CD8-positive, alpha-beta memory T cell (primary cell): ENCODE measurements around the gene PRAMEF12. TPM values are rescaled to one million over a fixed set of nuclear protein-coding genes. Genes with fewer than 3 reads are reported as not detected.

ENCODE experiments used
- CTCF ChIA-PET: fragments of 350-600 bp; sonication (Branson Sonifier 250); formaldehyde crosslinking; loops from one replicate; lab custom pipeline; 2021; ENCODE audit warnings: antibody characterized with exemption; lab: Charles Lee
- POLR2A ChIA-PET: fragments of 350-600 bp; sonication (Branson Sonifier 250); formaldehyde crosslinking; loops from one replicate; lab custom pipeline; 2021; ENCODE audit warnings: antibody characterized with exemption; lab: Charles Lee
- DNase-seq, 5 donors: peaks; one replicate each; pipeline versions ENCODE4 v3.0.0 to v3.0.0-alpha.2; 2020 to 2022; ENCODE audit warnings: mixed read lengths in 1 of 5
- H3K27ac ChIP-seq: one replicate; pipeline ENCODE4 v1.7.0; 2013; ENCODE audit warnings: low read depth, mild to moderate bottlenecking, low read length, moderate library complexity
- H3K27me3 ChIP-seq: 2 replicates; pipeline ENCODE4 v1.7.0; 2013; ENCODE audit warnings: low read length, mild to moderate bottlenecking; ENCODE audit not compliant: insufficient read depth, poor library complexity, severe bottlenecking
- H3K36me3 ChIP-seq: 2 replicates; pipeline ENCODE4 v1.7.0; 2013; ENCODE audit warnings: mild to moderate bottlenecking, low read length, moderate library complexity; ENCODE audit not compliant: insufficient read depth
- H3K4me1 ChIP-seq: 2 replicates; pipeline ENCODE4 v1.7.0; 2013; ENCODE audit warnings: mild to moderate bottlenecking, low read length, moderate library complexity; ENCODE audit not compliant: insufficient read depth
- H3K4me3 ChIP-seq: 2 replicates; pipeline ENCODE4 v1.7.0; 2013; ENCODE audit warnings: mild to moderate bottlenecking, low read length
- H3K9me3 ChIP-seq: 2 replicates; pipeline ENCODE4 v1.7.0; 2013; ENCODE audit warnings: mild to moderate bottlenecking, low read length
- H3K27ac Mint-ChIP-seq, 8 donors: one replicate each; pipeline ENCODE4 v1.8.0; 2020 to 2021; ENCODE audit warnings: mixed read lengths in 8 of 8, mild to moderate bottlenecking in 6 of 8, inconsistent platforms in 3 of 8, moderate library complexity in 3 of 8
- H3K27me3 Mint-ChIP-seq, 2 donors: one replicate each; pipeline ENCODE4 v1.8.0; 2020 to 2021; ENCODE audit warnings: mixed read lengths in 2 of 2, mild to moderate bottlenecking in 1 of 2, moderate library complexity in 1 of 2
- H3K36me3 Mint-ChIP-seq, 3 donors: one replicate each; pipeline ENCODE4 v1.8.0; 2020 to 2021; ENCODE audit warnings: mixed read lengths in 3 of 3, inconsistent platforms in 1 of 3, mild to moderate bottlenecking in 1 of 3
- H3K4me1 Mint-ChIP-seq, 3 donors: one replicate each; pipeline ENCODE4 v1.8.0; 2020 to 2021; ENCODE audit warnings: mixed read lengths in 3 of 3, inconsistent platforms in 1 of 3, mild to moderate bottlenecking in 1 of 3
- H3K4me3 Mint-ChIP-seq, 7 donors: one replicate each; pipeline ENCODE4 v1.8.0; 2020 to 2021; ENCODE audit warnings: mixed read lengths in 7 of 7, mild to moderate bottlenecking in 6 of 7, moderate library complexity in 4 of 7, inconsistent platforms in 2 of 7
- H3K9me3 Mint-ChIP-seq, 5 donors: one replicate each; pipeline ENCODE4 v1.8.0; 2020 to 2022; ENCODE audit warnings: mixed read lengths in 5 of 5, mild to moderate bottlenecking in 3 of 5, moderate library complexity in 2 of 5, inconsistent platforms in 1 of 5
- polyA plus RNA-seq: library from polyadenylated mRNA; unstranded; fragments of 300-500 nt; fragmentation: Illumina TruSeq; gene quantifications from one replicate; pipeline ENCODE4 v1.2.3, GENCODE V29; 2021
- total RNA-seq, 2 experiments: library from RNA; stranded (reverse); gene quantifications; one replicate each; pipeline ENCODE4 v1.2.3, GENCODE V29; 2021

PRAMEF12 gene
- total and polyA plus RNA-seq, 3 experiments from 2014 or later, result not detected

- H3K4me1 Mint-ChIP-seq, result no peaks in the 10 kb centered on the region
- H3K36me3 Mint-ChIP-seq, result peaks cover 1 to 9% (median 2%) of the 10 kb centered on the region in 3 donors
- H3K4me1 ChIP-seq, result no peaks in the 10 kb centered on the region
- no peak for DNase-seq
- peaks cover 24 to 68% of the 10 kb centered on the region in 2 donors for H3K27me3 Mint-ChIP-seq
- no peak overlapping the region for H3K4me3 ChIP-seq
- peaks cover 11% of the 10 kb centered on the region for H3K9me3 ChIP-seq
- H3K27ac Mint-ChIP-seq, result no peak overlapping the region
- no peaks in the 10 kb centered on the region for H3K36me3 ChIP-seq
- ChIA-PET POLR2A (no interaction called here), CTCF (no interaction called here)
- no peaks in the 10 kb centered on the region for H3K27me3 ChIP-seq
- H3K9me3 Mint-ChIP-seq, result peaks cover 16 to 39% (median 32%) of the 10 kb centered on the region in 5 donors
- H3K27ac ChIP-seq, result no peak overlapping the region
- H3K4me3 Mint-ChIP-seq, result no peak overlapping the region
Measured at GRCh38 chr1:12745126-12745991, 28.2 kb upstream of the PRAMEF12 start.

- H3K4me3 ChIP-seq, result no peak within 1 kb of the TSS
- ChIA-PET POLR2A (no interaction called here), CTCF (no interaction called here)
- no peaks in the 10 kb centered on the region for H3K27me3 ChIP-seq
- no peak for DNase-seq
- peaks cover 1 to 9% (median 2%) of the 10 kb centered on the region in 3 donors for H3K36me3 Mint-ChIP-seq
- no peak within 1 kb of the TSS for H3K27ac Mint-ChIP-seq
- no peak within 1 kb of the TSS for H3K4me3 Mint-ChIP-seq
- peaks cover 25 to 74% of the 10 kb centered on the region in 2 donors for H3K27me3 Mint-ChIP-seq
- peaks cover 11% of the 10 kb centered on the region for H3K9me3 ChIP-seq
- H3K36me3 ChIP-seq, result no peaks in the 10 kb centered on the region
- no peaks in the 10 kb centered on the region for H3K4me1 ChIP-seq
- no peaks in the 10 kb centered on the region for H3K4me1 Mint-ChIP-seq
- H3K9me3 Mint-ChIP-seq, result peaks cover 18 to 42% (median 36%) of the 10 kb centered on the region in 5 donors
- H3K27ac ChIP-seq, result no peak within 1 kb of the TSS
Measured at GRCh38 chr1:12745992-12746323, 27.6 kb upstream of the PRAMEF12 start, which contains the start of gene CFAP107. TSS of gene CFAP107 (plus strand) at chr1:12746200. CDS start at chr1:12746431, 231 bp downstream.

- H3K27ac ChIP-seq, result no peak overlapping the region
- Mint-ChIP-seq H3K27me3 (peaks cover 26 to 55% of the 10 kb centered on the region in 2 donors), H3K4me1 (no peaks in the 10 kb centered on the region), H3K36me3 (peaks cover 1 to 9% (median 2%) of the 10 kb centered on the region in 3 donors), H3K27ac (no peak overlapping the region), H3K4me3 (no peak overlapping the region), H3K9me3 (peaks cover 18 to 43% (median 36%) of the 10 kb centered on the region in 5 donors)
- CTCF ChIA-PET, result no interaction called here
- H3K4me1 ChIP-seq, result no peaks in the 10 kb centered on the region
- no peak for DNase-seq
- no peak overlapping the region for H3K4me3 ChIP-seq
- no peaks in the 10 kb centered on the region for H3K27me3 ChIP-seq
- peaks cover 11% of the 10 kb centered on the region for H3K9me3 ChIP-seq
- POLR2A ChIA-PET, result no interaction called here
- no peaks in the 10 kb centered on the region for H3K36me3 ChIP-seq
Measured at GRCh38 chr1:12748778-12749355, 24.7 kb upstream of the PRAMEF12 start.

- Histone ChIP-seq H3K9me3 (no peaks in the 10 kb centered on the region), H3K4me1 (no peaks in the 10 kb centered on the region), H3K36me3 (no peaks in the 10 kb centered on the region), H3K27me3 (no peaks in the 10 kb centered on the region), H3K4me3 (no peak overlapping the region), H3K27ac (no peak overlapping the region)
- no peaks in the 10 kb centered on the region for H3K4me1 Mint-ChIP-seq
- H3K27me3 Mint-ChIP-seq, result peaks cover 28 to 30% of the 10 kb centered on the region in 2 donors
- ChIA-PET POLR2A (no interaction called here), CTCF (no interaction called here)
- peaks cover 7 to 10% (median 8%) of the 10 kb centered on the region in 5 donors for H3K9me3 Mint-ChIP-seq
- no peak overlapping the region for H3K27ac Mint-ChIP-seq
- no peak for DNase-seq
- H3K36me3 Mint-ChIP-seq, result no peaks in the 10 kb centered on the region
- no peak overlapping the region for H3K4me3 Mint-ChIP-seq
Measured at GRCh38 chr1:12754738-12755137, 18.8 kb upstream of the PRAMEF12 start.

GRCh38 chr1:12756273-12756672, 17.3 kb upstream of the PRAMEF12 start:
- no peaks in the 10 kb centered on the region for H3K36me3 ChIP-seq
- H3K9me3 ChIP-seq, result no peaks in the 10 kb centered on the region
- H3K4me1 ChIP-seq, result no peaks in the 10 kb centered on the region
- H3K4me3 ChIP-seq, result no peak overlapping the region
- no peak overlapping the region for H3K27ac ChIP-seq
- Mint-ChIP-seq H3K27ac (no peak overlapping the region), H3K4me3 (no peak overlapping the region), H3K36me3 (no peaks in the 10 kb centered on the region), H3K9me3 (no peaks in the 10 kb centered on the region), H3K4me1 (no peaks in the 10 kb centered on the region), H3K27me3 (peaks cover 22 to 29% of the 10 kb centered on the region in 2 donors)
- DNase-seq, result no peak
- CTCF ChIA-PET, result no interaction called here
- POLR2A ChIA-PET, result no interaction called here
- no peaks in the 10 kb centered on the region for H3K27me3 ChIP-seq

GRCh38 chr1:12756768-12757413, 16.6 kb upstream of the PRAMEF12 start:
- Mint-ChIP-seq H3K36me3 (no peaks in the 10 kb centered on the region), H3K9me3 (no peaks in the 10 kb centered on the region), H3K27ac (no peak overlapping the region), H3K4me3 (no peak overlapping the region), H3K4me1 (no peaks in the 10 kb centered on the region), H3K27me3 (peaks cover 21 to 29% of the 10 kb centered on the region in 2 donors)
- H3K9me3 ChIP-seq, result no peaks in the 10 kb centered on the region
- no peak overlapping the region for H3K27ac ChIP-seq
- POLR2A ChIA-PET, result no interaction called here
- DNase-seq, result no peak
- no peaks in the 10 kb centered on the region for H3K36me3 ChIP-seq
- H3K4me1 ChIP-seq, result no peaks in the 10 kb centered on the region
- CTCF ChIA-PET, result no interaction called here
- no peaks in the 10 kb centered on the region for H3K27me3 ChIP-seq
- H3K4me3 ChIP-seq, result no peak overlapping the region

GRCh38 chr1:12757836-12758235, 15.7 kb upstream of the PRAMEF12 start:
- peak overlapping the region in 1 of 7 donors; percentile 6 for H3K4me3 Mint-ChIP-seq
- H3K36me3 Mint-ChIP-seq, result no peaks in the 10 kb centered on the region
- Histone ChIP-seq H3K4me1 (no peaks in the 10 kb centered on the region), H3K36me3 (no peaks in the 10 kb centered on the region), H3K27ac (no peak overlapping the region), H3K4me3 (no peak overlapping the region), H3K27me3 (no peaks in the 10 kb centered on the region), H3K9me3 (no peaks in the 10 kb centered on the region)
- peaks cover 21 to 29% of the 10 kb centered on the region in 2 donors for H3K27me3 Mint-ChIP-seq
- POLR2A ChIA-PET, result no interaction called here
- no peaks in the 10 kb centered on the region for H3K9me3 Mint-ChIP-seq
- no peak for DNase-seq
- CTCF ChIA-PET, result no interaction called here
- no peak overlapping the region for H3K27ac Mint-ChIP-seq
- no peaks in the 10 kb centered on the region for H3K4me1 Mint-ChIP-seq

- ChIA-PET CTCF (no interaction called here), POLR2A (no interaction called here)
- Histone ChIP-seq H3K4me3 (no peak overlapping the region), H3K27ac (no peak overlapping the region), H3K36me3 (no peaks in the 10 kb centered on the region), H3K9me3 (no peaks in the 10 kb centered on the region), H3K27me3 (no peaks in the 10 kb centered on the region), H3K4me1 (no peaks in the 10 kb centered on the region)
- Mint-ChIP-seq H3K9me3 (peaks cover 0 to 2% (median 0%) of the 10 kb centered on the region in 5 donors), H3K27me3 (peaks cover 13 to 32% of the 10 kb centered on the region in 2 donors), H3K4me1 (no peaks in the 10 kb centered on the region), H3K27ac (no peak overlapping the region), H3K36me3 (no peaks in the 10 kb centered on the region), H3K4me3 (no peak overlapping the region)
- DNase-seq, result no peak
Measured at GRCh38 chr1:12760256-12760795, 13.2 kb upstream of the PRAMEF12 start.
